ENCODE measurements around the gene MANSC1.

The MANSC1 gene

DNA sequence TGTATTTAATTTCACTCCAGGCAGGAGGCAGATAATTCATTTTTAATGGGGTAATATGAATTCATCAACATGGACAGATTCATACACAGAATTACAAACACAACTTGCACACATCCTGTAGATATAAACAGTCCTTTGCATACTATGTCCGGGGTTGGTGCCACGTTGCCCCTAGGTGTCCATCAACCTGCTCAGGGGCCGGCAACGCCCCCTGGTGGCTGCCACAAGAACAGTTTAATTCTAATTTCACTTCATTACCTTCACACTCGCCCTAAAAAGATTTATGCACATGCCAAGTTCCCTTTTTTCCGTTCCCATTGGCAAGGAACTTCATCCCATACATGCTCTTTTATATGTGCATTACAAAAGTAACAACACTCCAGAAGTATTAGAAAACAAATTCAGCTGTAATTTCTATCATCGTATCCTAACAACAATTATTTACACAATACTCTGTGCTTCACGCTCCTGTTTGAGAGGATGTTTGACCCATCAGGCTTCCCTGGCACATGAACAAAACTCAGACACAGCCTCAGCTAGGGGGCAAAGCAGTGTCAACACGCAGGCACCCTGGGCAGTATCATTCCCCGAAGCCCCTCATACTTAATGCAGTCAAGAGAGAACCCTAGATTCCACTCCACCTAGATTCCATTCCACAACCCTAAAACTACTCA is 15.5 kb downstream of the MANSC1 start (continued):
- TF ChIP-seq ZFP69B (tag by site-specific recombination; IDR thresholded peaks at IDR 0.05): no peak
- no peak for TF ChIP-seq SCRT1 (tag by site-specific recombination; IDR thresholded peaks at IDR 0.05; ENCODE audit: borderline replicate concordance)
- no peak for TF ChIP-seq ZNF350 (tag by site-specific recombination; IDR thresholded peaks at IDR 0.05)
- peak; percentile 19; the same call in 1 of the 2 replicates for TF ChIP-seq PRDM1 (tag by site-specific recombination; IDR thresholded peaks at IDR 0.05)
- TF ChIP-seq ZNF664 (tag by site-specific recombination; IDR thresholded peaks at IDR 0.05): no peak
- TF ChIP-seq ZNF274 (IDR thresholded peaks at IDR 0.05; ENCODE audit: low read length): no peak
- no peak for TF ChIP-seq ZNF274 (tag by site-specific recombination; IDR thresholded peaks at IDR 0.05; ENCODE audit: borderline replicate concordance)
- TF ChIP-seq, protein P1, sequence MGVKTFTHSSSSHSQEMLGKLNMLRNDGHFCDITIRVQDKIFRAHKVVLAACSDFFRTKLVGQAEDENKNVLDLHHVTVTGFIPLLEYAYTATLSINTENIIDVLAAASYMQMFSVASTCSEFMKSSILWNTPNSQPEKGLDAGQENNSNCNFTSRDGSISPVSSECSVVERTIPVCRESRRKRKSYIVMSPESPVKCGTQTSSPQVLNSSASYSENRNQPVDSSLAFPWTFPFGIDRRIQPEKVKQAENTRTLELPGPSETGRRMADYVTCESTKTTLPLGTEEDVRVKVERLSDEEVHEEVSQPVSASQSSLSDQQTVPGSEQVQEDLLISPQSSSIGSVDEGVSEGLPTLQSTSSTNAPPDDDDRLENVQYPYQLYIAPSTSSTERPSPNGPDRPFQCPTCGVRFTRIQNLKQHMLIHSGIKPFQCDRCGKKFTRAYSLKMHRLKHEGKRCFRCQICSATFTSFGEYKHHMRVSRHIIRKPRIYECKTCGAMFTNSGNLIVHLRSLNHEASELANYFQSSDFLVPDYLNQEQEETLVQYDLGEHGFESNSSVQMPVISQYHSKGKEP (tag by site-specific recombination; IDR thresholded peaks at IDR 0.05): no peak
- TF ChIP-seq ZNF654 (tag by site-specific recombination; IDR thresholded peaks at IDR 0.05; ENCODE audit: low read depth): peak; percentile 47
- TF ChIP-seq, protein P2, sequence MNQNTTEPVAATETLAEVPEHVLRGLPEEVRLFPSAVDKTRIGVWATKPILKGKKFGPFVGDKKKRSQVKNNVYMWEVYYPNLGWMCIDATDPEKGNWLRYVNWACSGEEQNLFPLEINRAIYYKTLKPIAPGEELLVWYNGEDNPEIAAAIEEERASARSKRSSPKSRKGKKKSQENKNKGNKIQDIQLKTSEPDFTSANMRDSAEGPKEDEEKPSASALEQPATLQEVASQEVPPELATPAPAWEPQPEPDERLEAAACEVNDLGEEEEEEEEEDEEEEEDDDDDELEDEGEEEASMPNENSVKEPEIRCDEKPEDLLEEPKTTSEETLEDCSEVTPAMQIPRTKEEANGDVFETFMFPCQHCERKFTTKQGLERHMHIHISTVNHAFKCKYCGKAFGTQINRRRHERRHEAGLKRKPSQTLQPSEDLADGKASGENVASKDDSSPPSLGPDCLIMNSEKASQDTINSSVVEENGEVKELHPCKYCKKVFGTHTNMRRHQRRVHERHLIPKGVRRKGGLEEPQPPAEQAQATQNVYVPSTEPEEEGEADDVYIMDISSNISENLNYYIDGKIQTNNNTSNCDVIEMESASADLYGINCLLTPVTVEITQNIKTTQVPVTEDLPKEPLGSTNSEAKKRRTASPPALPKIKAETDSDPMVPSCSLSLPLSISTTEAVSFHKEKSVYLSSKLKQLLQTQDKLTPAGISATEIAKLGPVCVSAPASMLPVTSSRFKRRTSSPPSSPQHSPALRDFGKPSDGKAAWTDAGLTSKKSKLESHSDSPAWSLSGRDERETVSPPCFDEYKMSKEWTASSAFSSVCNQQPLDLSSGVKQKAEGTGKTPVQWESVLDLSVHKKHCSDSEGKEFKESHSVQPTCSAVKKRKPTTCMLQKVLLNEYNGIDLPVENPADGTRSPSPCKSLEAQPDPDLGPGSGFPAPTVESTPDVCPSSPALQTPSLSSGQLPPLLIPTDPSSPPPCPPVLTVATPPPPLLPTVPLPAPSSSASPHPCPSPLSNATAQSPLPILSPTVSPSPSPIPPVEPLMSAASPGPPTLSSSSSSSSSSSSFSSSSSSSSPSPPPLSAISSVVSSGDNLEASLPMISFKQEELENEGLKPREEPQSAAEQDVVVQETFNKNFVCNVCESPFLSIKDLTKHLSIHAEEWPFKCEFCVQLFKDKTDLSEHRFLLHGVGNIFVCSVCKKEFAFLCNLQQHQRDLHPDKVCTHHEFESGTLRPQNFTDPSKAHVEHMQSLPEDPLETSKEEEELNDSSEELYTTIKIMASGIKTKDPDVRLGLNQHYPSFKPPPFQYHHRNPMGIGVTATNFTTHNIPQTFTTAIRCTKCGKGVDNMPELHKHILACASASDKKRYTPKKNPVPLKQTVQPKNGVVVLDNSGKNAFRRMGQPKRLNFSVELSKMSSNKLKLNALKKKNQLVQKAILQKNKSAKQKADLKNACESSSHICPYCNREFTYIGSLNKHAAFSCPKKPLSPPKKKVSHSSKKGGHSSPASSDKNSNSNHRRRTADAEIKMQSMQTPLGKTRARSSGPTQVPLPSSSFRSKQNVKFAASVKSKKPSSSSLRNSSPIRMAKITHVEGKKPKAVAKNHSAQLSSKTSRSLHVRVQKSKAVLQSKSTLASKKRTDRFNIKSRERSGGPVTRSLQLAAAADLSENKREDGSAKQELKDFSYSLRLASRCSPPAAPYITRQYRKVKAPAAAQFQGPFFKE (tag by site-specific recombination; IDR thresholded peaks at IDR 0.05; ENCODE audit: borderline replicate concordance): no peak
- TF ChIP-seq ZNF843 (tag by site-specific recombination; IDR thresholded peaks at IDR 0.05): no peak

DNA sequence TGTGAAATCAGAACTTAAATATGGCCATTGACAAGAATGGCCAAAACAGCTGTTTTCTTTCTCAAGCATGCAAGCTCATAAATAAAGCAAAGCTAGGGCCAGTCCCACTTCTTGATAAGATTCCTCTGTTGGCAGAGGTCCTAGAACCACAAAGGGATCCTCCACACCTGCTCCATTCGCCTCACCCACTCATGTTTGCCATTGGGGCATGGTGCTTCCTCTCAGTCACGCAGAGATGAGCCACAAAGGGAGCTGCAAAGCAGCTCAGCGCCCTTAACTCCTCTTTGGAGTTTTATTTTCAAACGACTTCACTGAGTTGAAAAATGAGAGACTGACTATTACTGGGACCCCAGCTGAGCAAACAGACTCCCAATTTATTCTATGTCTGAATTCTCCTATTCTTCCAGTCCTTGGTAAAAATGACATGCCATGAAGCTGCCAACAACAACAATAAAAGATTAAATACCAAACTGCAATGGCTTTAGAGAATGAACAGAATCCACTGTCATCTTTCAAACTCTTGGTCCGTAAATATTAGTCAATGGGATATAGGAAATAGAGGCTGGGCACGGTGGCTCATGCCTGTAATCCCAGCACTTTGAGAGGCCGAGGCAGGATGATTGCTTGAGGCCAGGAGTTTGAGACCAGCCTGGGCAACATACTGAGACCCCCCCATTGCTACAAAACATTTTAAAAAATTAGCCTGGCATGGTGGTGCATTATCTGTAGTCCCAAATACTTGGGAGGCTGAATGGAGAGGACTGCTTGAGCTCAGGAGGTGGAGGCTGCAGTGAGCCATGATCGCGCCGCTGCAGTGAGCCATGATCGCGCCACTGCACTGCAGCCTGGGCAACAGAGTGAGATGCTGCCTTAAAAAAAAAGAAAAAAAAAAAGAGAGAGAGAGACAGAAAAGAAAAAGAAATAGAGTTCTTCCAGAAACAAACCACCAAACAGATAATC is 16.4 kb downstream of the MANSC1 start:
- Histone ChIP-seq H3K36me3 (ENCODE audit: control insufficient read depth in 2 of 2, insufficient read depth in 1 of 2, low read length in 2 of 2) (no peaks in the 10 kb centered on the region; a peak in 1 of 3 replicates), H3K4me1 (ENCODE audit: control insufficient read depth, insufficient read depth, low read length) (peaks cover 10% of the 10 kb centered on the region), H3K4me3 (ENCODE audit: low read depth, low read length) (no peak overlapping the region), H3K27ac (ENCODE audit: extremely low read depth, low read depth, low read length) (peak overlapping the region; percentile 73), H3K9me3 (ENCODE audit: control insufficient read depth, insufficient read depth, low read depth, low read length) (no peaks in the 10 kb centered on the region)
- CTCF ChIA-PET: interaction anchor here (0.6 to 3.4 kb wide), 16 partner anchors 7 to 524 kb away, joined by 3 to 25 read pairs (median 6); no protein-coding TSS in a partner anchor
- POLR2A ChIA-PET: interaction anchor here (1.3 kb wide), 1 partner anchor 16 kb away, joined by 4 read pairs; the partner anchor contains the start of gene MANSC1
- TF ChIP-seq ZNF112 (tag by site-specific recombination; IDR thresholded peaks at IDR 0.05): no peak
- no peak for TF ChIP-seq ZNF292 (tag by site-specific recombination; IDR thresholded peaks at IDR 0.05; ENCODE audit: borderline replicate concordance, low read depth)
- TF ChIP-seq, protein P3, sequence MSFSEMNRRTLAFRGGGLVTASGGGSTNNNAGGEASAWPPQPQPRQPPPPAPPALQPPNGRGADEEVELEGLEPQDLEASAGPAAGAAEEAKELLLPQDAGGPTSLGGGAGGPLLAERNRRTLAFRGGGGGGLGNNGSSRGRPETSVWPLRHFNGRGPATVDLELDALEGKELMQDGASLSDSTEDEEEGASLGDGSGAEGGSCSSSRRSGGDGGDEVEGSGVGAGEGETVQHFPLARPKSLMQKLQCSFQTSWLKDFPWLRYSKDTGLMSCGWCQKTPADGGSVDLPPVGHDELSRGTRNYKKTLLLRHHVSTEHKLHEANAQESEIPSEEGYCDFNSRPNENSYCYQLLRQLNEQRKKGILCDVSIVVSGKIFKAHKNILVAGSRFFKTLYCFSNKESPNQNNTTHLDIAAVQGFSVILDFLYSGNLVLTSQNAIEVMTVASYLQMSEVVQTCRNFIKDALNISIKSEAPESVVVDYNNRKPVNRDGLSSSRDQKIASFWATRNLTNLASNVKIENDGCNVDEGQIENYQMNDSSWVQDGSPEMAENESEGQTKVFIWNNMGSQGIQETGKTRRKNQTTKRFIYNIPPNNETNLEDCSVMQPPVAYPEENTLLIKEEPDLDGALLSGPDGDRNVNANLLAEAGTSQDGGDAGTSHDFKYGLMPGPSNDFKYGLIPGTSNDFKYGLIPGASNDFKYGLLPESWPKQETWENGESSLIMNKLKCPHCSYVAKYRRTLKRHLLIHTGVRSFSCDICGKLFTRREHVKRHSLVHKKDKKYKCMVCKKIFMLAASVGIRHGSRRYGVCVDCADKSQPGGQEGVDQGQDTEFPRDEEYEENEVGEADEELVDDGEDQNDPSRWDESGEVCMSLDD (tag by site-specific recombination; IDR thresholded peaks at IDR 0.05): no peak
- TF ChIP-seq, protein P4, sequence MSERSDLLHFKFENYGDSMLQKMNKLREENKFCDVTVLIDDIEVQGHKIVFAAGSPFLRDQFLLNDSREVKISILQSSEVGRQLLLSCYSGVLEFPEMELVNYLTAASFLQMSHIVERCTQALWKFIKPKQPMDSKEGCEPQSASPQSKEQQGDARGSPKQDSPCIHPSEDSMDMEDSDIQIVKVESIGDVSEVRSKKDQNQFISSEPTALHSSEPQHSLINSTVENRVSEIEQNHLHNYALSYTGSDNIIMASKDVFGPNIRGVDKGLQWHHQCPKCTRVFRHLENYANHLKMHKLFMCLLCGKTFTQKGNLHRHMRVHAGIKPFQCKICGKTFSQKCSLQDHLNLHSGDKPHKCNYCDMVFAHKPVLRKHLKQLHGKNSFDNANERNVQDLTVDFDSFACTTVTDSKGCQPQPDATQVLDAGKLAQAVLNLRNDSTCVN (tag by site-specific recombination; optimal IDR thresholded peaks at IDR 0.05): no peak
- TF ChIP-seq ZNF221 (tag by site-specific recombination; IDR thresholded peaks at IDR 0.05; ENCODE audit: borderline replicate concordance): no peak
- TF ChIP-seq HOXD13 (CRISPR knock-in tag; IDR thresholded peaks at IDR 0.05; ENCODE audit: borderline replicate concordance): no peak
- no peak for TF ChIP-seq MZF1 (tag by site-specific recombination; IDR thresholded peaks at IDR 0.05; ENCODE audit: borderline replicate concordance)
- peak; percentile 78 for TF ChIP-seq SP7 (tag by site-specific recombination; IDR thresholded peaks at IDR 0.05)
- TF ChIP-seq ZBTB8A (tag by site-specific recombination; IDR thresholded peaks at IDR 0.05): peak; percentile 17; the same call in 1 of the 2 replicates
- peak; percentile 80 for TF ChIP-seq ZXDB (tag by site-specific recombination; IDR thresholded peaks at IDR 0.05)
- TF ChIP-seq ZNF621 (tag by site-specific recombination; IDR thresholded peaks at IDR 0.05): no peak
- no peak for TF ChIP-seq ZNF423 (tag by site-specific recombination; IDR thresholded peaks at IDR 0.05)

All from HEK293 (cell line).